ENCODE measurements around the gene NUDCD3. TPM values are rescaled to one million over a fixed set of nuclear protein-coding genes. Genes with fewer than 3 reads are reported as not detected.

Gene NUDCD3
- total and polyA plus RNA-seq, 4 donors: 15.4 to 30.7 (median 24.3) TPM

GRCh38 chr7:44346063-44346462 is 144.4 kb downstream of the NUDCD3 start:
- 88% methylated on average over 2 of the region's 2 CpGs for WGBS

More at GRCh38 chr7:44346063-44346462, 144.4 kb downstream of the NUDCD3 start:
- H3K9me3 ChIP-seq (ENCODE audit: control insufficient read depth in 4 of 4, low read length in 3 of 4): no peaks in the 10 kb centered on the region
- no peak overlapping the region for H3K27ac ChIP-seq (ENCODE audit: low read depth in 1 of 2, low read length in 2 of 2)
- no peak for DNase-seq (ENCODE audit: low spot score)
- TF ChIP-seq MAX (IDR thresholded peaks at IDR 0.05) (no peak), YY1 (IDR thresholded peaks at IDR 0.05) (no peak), NR2F2 (IDR thresholded peaks at IDR 0.05) (no peak), HNF4A (conservative IDR thresholded peaks at IDR 0.05) (no peak), HNF4G (IDR thresholded peaks at IDR 0.05) (no peak), ZBTB33 (IDR thresholded peaks at IDR 0.05) (no peak), GABPA (IDR thresholded peaks at IDR 0.05 in 1 of 2, conservative IDR thresholded peaks at IDR 0.05 in 1 of 2) (no peak), JUND (IDR thresholded peaks at IDR 0.05) (no peak), ATF3 (IDR thresholded peaks at IDR 0.05) (no peak), FOXA2 (IDR thresholded peaks at IDR 0.05) (no peak), EGR1 (IDR thresholded peaks at IDR 0.05; ENCODE audit: low read depth in 2 of 2) (no peak), RXRA (IDR thresholded peaks at IDR 0.05) (no peak)
- TF ChIP-seq, protein P1, sequence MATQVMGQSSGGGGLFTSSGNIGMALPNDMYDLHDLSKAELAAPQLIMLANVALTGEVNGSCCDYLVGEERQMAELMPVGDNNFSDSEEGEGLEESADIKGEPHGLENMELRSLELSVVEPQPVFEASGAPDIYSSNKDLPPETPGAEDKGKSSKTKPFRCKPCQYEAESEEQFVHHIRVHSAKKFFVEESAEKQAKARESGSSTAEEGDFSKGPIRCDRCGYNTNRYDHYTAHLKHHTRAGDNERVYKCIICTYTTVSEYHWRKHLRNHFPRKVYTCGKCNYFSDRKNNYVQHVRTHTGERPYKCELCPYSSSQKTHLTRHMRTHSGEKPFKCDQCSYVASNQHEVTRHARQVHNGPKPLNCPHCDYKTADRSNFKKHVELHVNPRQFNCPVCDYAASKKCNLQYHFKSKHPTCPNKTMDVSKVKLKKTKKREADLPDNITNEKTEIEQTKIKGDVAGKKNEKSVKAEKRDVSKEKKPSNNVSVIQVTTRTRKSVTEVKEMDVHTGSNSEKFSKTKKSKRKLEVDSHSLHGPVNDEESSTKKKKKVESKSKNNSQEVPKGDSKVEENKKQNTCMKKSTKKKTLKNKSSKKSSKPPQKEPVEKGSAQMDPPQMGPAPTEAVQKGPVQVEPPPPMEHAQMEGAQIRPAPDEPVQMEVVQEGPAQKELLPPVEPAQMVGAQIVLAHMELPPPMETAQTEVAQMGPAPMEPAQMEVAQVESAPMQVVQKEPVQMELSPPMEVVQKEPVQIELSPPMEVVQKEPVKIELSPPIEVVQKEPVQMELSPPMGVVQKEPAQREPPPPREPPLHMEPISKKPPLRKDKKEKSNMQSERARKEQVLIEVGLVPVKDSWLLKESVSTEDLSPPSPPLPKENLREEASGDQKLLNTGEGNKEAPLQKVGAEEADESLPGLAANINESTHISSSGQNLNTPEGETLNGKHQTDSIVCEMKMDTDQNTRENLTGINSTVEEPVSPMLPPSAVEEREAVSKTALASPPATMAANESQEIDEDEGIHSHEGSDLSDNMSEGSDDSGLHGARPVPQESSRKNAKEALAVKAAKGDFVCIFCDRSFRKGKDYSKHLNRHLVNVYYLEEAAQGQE (IDR thresholded peaks at IDR 0.05): no peak
- TF ChIP-seq, protein P2, sequence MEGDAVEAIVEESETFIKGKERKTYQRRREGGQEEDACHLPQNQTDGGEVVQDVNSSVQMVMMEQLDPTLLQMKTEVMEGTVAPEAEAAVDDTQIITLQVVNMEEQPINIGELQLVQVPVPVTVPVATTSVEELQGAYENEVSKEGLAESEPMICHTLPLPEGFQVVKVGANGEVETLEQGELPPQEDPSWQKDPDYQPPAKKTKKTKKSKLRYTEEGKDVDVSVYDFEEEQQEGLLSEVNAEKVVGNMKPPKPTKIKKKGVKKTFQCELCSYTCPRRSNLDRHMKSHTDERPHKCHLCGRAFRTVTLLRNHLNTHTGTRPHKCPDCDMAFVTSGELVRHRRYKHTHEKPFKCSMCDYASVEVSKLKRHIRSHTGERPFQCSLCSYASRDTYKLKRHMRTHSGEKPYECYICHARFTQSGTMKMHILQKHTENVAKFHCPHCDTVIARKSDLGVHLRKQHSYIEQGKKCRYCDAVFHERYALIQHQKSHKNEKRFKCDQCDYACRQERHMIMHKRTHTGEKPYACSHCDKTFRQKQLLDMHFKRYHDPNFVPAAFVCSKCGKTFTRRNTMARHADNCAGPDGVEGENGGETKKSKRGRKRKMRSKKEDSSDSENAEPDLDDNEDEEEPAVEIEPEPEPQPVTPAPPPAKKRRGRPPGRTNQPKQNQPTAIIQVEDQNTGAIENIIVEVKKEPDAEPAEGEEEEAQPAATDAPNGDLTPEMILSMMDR (IDR thresholded peaks at IDR 0.05; ENCODE audit: low read depth, low read length, missing input control): no peak
- no peaks in the 10 kb centered on the region for H3K27me3 ChIP-seq (ENCODE audit: control insufficient read depth in 4 of 4, insufficient read depth in 4 of 4, low read length in 3 of 4)
- H3K36me3 ChIP-seq (ENCODE audit: control insufficient read depth in 4 of 4, insufficient read depth in 3 of 4, low read depth in 1 of 4, low read length in 3 of 4): no peaks in the 10 kb centered on the region
- H3K4me3 ChIP-seq (ENCODE audit: low read depth in 1 of 3, low read length in 3 of 3): no peak overlapping the region
- H3K4me1 ChIP-seq (ENCODE audit: control insufficient read depth in 4 of 4, insufficient read depth in 4 of 4, low read length in 3 of 4): no peaks in the 10 kb centered on the region
- no peak overlapping the region for H3K9ac ChIP-seq (ENCODE audit: low read depth in 1 of 2, low read length in 2 of 2)

Data from liver (tissue), 9 donors.